Erythroblast (primary cell): Measurements from ENCODE around the gene GRIK1.

Source experiments
- GATA1 ChIP-seq: IDR thresholded peaks from 2 replicates; pipeline ENCODE4 v1.6.1; 2011; ENCODE audit warnings: low read depth, mild to moderate bottlenecking, control low read depth, low read length, moderate library complexity
- POLR2A ChIP-seq: IDR thresholded peaks from 2 replicates; pipeline ENCODE4 v1.6.1; 2011; ENCODE audit warnings: mild to moderate bottlenecking, low read length

DNA sequence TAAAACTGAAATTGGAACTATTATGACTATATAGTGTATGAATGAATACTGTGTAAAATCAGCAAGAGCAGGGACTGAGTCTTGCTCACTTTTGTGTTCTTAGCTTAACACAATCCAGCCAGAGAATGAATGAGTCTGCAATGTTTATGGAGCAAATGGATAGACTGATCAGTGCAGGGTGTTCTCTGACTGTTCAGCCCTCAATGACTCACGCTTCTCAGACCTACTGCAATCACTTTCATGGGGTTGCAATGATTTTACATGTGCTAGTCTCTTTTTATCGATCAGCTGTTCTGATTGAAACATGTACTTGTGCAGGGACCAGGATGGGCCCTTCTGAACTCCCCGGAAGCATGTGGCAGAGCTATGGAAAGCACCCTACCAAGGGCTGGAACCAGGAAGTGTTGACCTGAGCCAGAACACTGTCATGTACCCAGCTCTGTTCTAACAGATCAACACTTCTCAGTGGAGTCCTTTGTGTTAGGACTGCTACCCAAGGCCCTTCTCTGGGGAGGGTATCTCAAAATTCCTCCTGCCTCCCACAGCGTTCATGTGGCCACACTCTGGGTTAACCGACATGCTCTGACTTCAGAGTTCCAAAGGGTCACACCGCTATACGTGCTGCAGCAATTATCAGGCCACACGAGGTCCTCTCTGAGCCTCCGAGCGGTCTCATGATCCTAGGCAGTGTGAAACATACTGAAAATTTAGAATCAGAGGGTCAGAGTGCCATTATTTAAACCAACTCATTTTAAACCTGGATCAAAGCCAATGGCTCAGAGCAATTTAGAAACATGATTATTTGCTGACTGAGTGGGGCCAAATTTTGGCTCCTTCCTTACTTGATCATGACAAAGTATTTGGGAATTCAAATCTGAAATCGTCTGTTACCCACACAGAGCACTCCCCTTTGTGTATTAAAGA, 35.2 kb downstream of the GRIK1 start:
- no peak for TF ChIP-seq POLR2A
- no peak for TF ChIP-seq GATA1
